MCF 10A (cell line): ENCODE data around the gene REV3L. TPM values are rescaled to one million over a fixed set of nuclear protein-coding genes. Genes with fewer than 3 reads are reported as not detected.

ENCODE experiments used
- BruUV-seq: library from RNA; stranded (reverse); fragments of 400-500 nt; replicated peaks from 2 replicates; lab custom pipeline; 2021; lab: Mats Ljungman, UMichigan
- CTCF ChIA-PET: fragments of 300-600 bp; sonication (Branson Sonifier 250); formaldehyde crosslinking; extraction: SDS; loops from one replicate; lab custom pipeline; 2021; ENCODE audit warnings: antibody characterized with exemption, inconsistent platforms; lab: Yijun Ruan, JAX
- POLR2A ChIA-PET: fragments of 300-600, 350-650 bp; sonication (Branson Sonifier 250); formaldehyde crosslinking; extraction: SDS; loops from one replicate; lab custom pipeline; 2020; ENCODE audit warnings: antibody characterized with exemption, inconsistent platforms; lab: Yijun Ruan, JAX
- DNase-seq: peaks from one replicate; pipeline ENCODE4 v3.0.0-alpha.2; 2018; ENCODE audit not compliant: unreplicated experiment
- H3K27ac Mint-ChIP-seq: one replicate; pipeline ENCODE4 v1.8.0; 2022; ENCODE audit warnings: mild to moderate bottlenecking, low read depth, mixed read lengths; ENCODE audit not compliant: unreplicated experiment
- H3K27me3 Mint-ChIP-seq: one replicate; pipeline ENCODE4 v1.8.0; 2022; ENCODE audit warnings: mixed read lengths; ENCODE audit not compliant: insufficient read depth, unreplicated experiment
- H3K36me3 Mint-ChIP-seq: one replicate; pipeline ENCODE4 v1.8.0; 2022; ENCODE audit warnings: mild to moderate bottlenecking, moderate library complexity, mixed read lengths; ENCODE audit not compliant: insufficient read depth, unreplicated experiment
- H3K4me1 Mint-ChIP-seq: one replicate; pipeline ENCODE4 v1.8.0; 2022; ENCODE audit warnings: mixed read lengths; ENCODE audit not compliant: insufficient read depth, unreplicated experiment
- H3K4me3 Mint-ChIP-seq: one replicate; pipeline ENCODE4 v1.8.0; 2022; ENCODE audit warnings: mild to moderate bottlenecking, moderate library complexity, mixed read lengths; ENCODE audit not compliant: unreplicated experiment
- H3K9me3 Mint-ChIP-seq: one replicate; pipeline ENCODE4 v1.8.0; 2022; ENCODE audit warnings: mixed read lengths; ENCODE audit not compliant: unreplicated experiment
- intact Hi-C: fragments of 100-400 bp; cut with micrococcal nuclease; formaldehyde crosslinking; loops from 2 replicates; pipeline ENCODE4 v1.14.1; 2022
- total RNA-seq: library from RNA; stranded (reverse); gene quantifications from 2 replicates; pipeline ENCODE4 v1.2.3, GENCODE V29; 2022
- TF ChIP-seq, protein P1 (sequence below): fragments of 200-600 bp; IDR thresholded peaks from one replicate; pipeline ENCODE4 v1.8.0; 2022; ENCODE audit warnings: antibody characterized with exemption, mild to moderate bottlenecking; ENCODE audit not compliant: unreplicated experiment

The REV3L gene
- total RNA-seq, 1 experiment from 2014 or later: 31.2 TPM

GRCh38 chr6:111254779-111255166 lies 228.2 kb downstream of the REV3L start:
- no peak for DNase-seq
- TF ChIP-seq, protein P1, sequence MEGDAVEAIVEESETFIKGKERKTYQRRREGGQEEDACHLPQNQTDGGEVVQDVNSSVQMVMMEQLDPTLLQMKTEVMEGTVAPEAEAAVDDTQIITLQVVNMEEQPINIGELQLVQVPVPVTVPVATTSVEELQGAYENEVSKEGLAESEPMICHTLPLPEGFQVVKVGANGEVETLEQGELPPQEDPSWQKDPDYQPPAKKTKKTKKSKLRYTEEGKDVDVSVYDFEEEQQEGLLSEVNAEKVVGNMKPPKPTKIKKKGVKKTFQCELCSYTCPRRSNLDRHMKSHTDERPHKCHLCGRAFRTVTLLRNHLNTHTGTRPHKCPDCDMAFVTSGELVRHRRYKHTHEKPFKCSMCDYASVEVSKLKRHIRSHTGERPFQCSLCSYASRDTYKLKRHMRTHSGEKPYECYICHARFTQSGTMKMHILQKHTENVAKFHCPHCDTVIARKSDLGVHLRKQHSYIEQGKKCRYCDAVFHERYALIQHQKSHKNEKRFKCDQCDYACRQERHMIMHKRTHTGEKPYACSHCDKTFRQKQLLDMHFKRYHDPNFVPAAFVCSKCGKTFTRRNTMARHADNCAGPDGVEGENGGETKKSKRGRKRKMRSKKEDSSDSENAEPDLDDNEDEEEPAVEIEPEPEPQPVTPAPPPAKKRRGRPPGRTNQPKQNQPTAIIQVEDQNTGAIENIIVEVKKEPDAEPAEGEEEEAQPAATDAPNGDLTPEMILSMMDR: no peak
- ChIA-PET CTCF (no interaction called here), POLR2A (no interaction called here)
- no TSS peak for BruUV-seq
- Mint-ChIP-seq H3K27ac (no peak overlapping the region), H3K9me3 (no peaks in the 10 kb centered on the region), H3K4me1 (peaks cover 10% of the 10 kb centered on the region), H3K36me3 (no peaks in the 10 kb centered on the region), H3K27me3 (peaks cover 24% of the 10 kb centered on the region), H3K4me3 (no peak overlapping the region)
- intact Hi-C loops: no loop called here

DNA sequence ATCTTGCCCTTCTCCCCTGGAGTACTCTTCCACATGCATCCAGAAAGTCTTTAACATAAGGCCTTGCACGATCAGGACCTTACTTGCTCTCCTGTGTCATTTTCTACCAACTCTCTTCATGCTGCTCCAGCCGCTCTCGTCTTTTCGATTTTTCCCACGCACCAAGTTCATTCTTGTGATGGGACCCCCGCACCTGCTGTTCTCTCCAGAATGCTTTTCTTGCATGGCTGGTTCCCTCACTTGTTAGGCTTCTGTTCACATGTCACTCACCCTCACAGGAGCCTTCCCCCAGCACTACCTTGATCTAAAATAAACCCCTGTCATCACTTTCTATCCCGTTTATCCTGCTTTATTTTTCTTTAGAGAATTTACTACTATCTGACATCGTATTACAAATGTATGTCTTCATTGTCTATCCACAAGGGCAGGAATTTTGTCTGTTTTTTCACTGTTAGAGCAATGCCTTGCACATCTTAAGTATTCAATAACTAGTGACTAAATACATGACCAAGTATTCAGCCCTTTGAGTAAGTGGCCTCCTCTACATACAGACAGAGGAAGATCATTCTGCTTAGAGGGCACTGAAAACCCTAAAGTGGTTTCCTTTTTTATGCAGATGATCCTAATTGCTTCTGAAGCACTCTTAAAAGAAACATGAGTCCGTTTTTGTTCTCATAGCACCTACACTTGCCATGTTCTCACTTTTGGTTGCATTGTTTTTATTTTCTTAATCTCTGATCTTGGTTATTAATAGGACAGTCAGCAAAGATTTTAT lies 228.8 kb downstream of the REV3L start:
- Mint-ChIP-seq H3K9me3 (no peaks in the 10 kb centered on the region), H3K4me1 (peaks cover 10% of the 10 kb centered on the region), H3K27me3 (peaks cover 24% of the 10 kb centered on the region), H3K4me3 (no peak overlapping the region), H3K36me3 (no peaks in the 10 kb centered on the region), H3K27ac (no peak overlapping the region)
- CTCF ChIA-PET: no interaction called here
- TF ChIP-seq, protein P1: no peak
- POLR2A ChIA-PET: no interaction called here
- no TSS peak for BruUV-seq
- no peak for DNase-seq
- intact Hi-C loops: no loop called here

DNA sequence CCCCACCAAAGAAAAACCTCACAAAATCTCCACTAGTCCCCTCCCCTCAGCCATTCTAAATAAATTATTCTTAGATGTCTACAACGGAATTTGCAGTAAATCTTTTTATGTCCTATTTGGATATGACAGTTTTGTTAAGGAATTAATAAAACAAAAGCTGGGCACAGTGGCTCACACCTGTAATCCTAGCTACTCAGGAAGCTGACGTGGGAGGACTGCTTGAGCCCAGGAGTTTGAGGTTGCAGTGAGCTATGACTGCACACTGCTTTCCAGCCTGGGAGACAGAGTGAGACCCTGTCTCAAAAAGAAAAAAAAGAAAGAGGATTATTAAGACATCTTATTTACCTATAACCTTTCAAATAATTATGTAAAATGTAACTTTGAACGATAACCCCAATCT lies 230.3 kb downstream of the REV3L start:
- H3K27me3 Mint-ChIP-seq: peaks cover 24% of the 10 kb centered on the region
- no peak overlapping the region for H3K4me3 Mint-ChIP-seq
- CTCF ChIA-PET: no interaction called here
- POLR2A ChIA-PET: interaction anchor here (0.6 kb wide), 1 partner anchor 835 kb away, joined by 4 read pairs; the partner anchor contains the start of genes FAM229B and TUBE1
- BruUV-seq: no TSS peak
- no peaks in the 10 kb centered on the region for H3K9me3 Mint-ChIP-seq
- DNase-seq: no peak
- no peak overlapping the region for H3K27ac Mint-ChIP-seq
- H3K4me1 Mint-ChIP-seq: no peaks in the 10 kb centered on the region
- TF ChIP-seq, protein P1: no peak
- H3K36me3 Mint-ChIP-seq: no peaks in the 10 kb centered on the region
- intact Hi-C loops: no loop called here

DNA sequence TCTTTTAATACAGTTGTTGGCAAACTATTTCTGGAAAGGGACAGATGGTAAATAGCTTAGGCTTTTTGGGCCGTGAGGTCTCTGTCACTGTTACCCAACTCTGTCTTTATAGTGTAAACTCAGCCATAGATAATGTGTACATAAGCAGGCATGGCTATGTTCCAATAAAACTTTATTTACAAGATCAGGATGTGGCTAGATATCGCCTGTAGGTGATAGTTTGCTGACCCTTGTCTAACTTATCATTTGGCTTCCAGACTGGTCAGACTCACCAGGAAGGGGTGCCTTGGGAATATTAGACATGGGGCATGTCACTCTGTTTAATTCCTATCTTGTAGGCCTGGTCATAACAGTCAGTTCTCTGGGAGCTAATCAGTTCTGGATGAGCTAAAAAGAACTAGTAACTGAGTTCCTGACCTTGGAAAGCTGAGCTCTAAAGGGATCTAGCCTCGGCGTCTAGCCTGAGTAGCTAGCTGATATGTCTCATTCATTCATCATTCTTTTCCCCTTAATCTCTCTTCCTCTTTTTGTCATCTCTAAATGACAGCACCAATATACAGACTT lies 232.1 kb downstream of the REV3L start:
- H3K9me3 Mint-ChIP-seq: no peaks in the 10 kb centered on the region
- ChIA-PET POLR2A (interaction anchor here (0.7 kb wide), 1 partner anchor 50 kb away, joined by 3 read pairs; no protein-coding TSS in a partner anchor), CTCF (interaction anchor here (2.0 kb wide), 1 partner anchor 8 kb away, joined by 15 read pairs; a partner anchor contains a TSS)
- no peak overlapping the region for H3K4me3 Mint-ChIP-seq
- BruUV-seq: no TSS peak
- H3K4me1 Mint-ChIP-seq: no peaks in the 10 kb centered on the region
- no peak for DNase-seq
- H3K27ac Mint-ChIP-seq: no peak overlapping the region
- intact Hi-C loops: no loop called here
- no peaks in the 10 kb centered on the region for H3K36me3 Mint-ChIP-seq
- peaks cover 24% of the 10 kb centered on the region for H3K27me3 Mint-ChIP-seq
- TF ChIP-seq, protein P1: no peak
